Calu3 (cell line): Measurements from ENCODE around the gene USP3. TPM values are rescaled to one million over a fixed set of nuclear protein-coding genes. Genes with fewer than 3 reads are reported as not detected.

ENCODE experiments used
- BruUV-seq: library from RNA; stranded (reverse); fragments of 400-500 nt; replicated peaks from 2 replicates; lab custom pipeline; 2021; lab: Mats Ljungman, UMichigan
- CTCF ChIA-PET: fragments of 300-600 bp; sonication (Branson Sonifier 250); formaldehyde crosslinking; loops from one replicate; lab custom pipeline; 2022; ENCODE audit warnings: antibody characterized with exemption; lab: Charles Lee
- DNase-seq: peaks from one replicate; pipeline ENCODE4 v3.0.0; 2022
- H3K27ac Mint-ChIP-seq: one replicate; pipeline ENCODE4 v1.8.0; 2022; ENCODE audit warnings: mixed read lengths; ENCODE audit not compliant: unreplicated experiment
- H3K27me3 Mint-ChIP-seq: one replicate; pipeline ENCODE4 v1.8.0; 2022; ENCODE audit warnings: mixed read lengths; ENCODE audit not compliant: unreplicated experiment
- H3K36me3 Mint-ChIP-seq: one replicate; pipeline ENCODE4 v1.8.0; 2022; ENCODE audit warnings: mild to moderate bottlenecking, moderate library complexity, mixed read lengths; ENCODE audit not compliant: insufficient read depth, unreplicated experiment
- H3K4me1 Mint-ChIP-seq: one replicate; pipeline ENCODE4 v1.8.0; 2022; ENCODE audit warnings: mild to moderate bottlenecking, low read depth, mixed read lengths; ENCODE audit not compliant: unreplicated experiment
- H3K4me3 Mint-ChIP-seq: one replicate; pipeline ENCODE4 v1.8.0; 2022; ENCODE audit warnings: mild to moderate bottlenecking, low read depth, moderate library complexity, mixed read lengths; ENCODE audit not compliant: unreplicated experiment
- H3K9me3 Mint-ChIP-seq: one replicate; pipeline ENCODE4 v1.8.0; 2022; ENCODE audit warnings: low read depth, mixed read lengths; ENCODE audit not compliant: unreplicated experiment
- CTCF ChIP-seq: fragments of 200-600 bp; IDR thresholded peaks from one replicate; pipeline ENCODE4 v1.8.0; 2022; ENCODE audit warnings: antibody characterized with exemption; ENCODE audit not compliant: unreplicated experiment
- intact Hi-C: fragments of 100-400 bp; cut with micrococcal nuclease; formaldehyde crosslinking; loops from one replicate; pipeline ENCODE4 v1.10.0; 2022; ENCODE audit not compliant: unreplicated experiment
- total RNA-seq: library from RNA; stranded (reverse); gene quantifications from 2 replicates; pipeline ENCODE4 v1.2.3, GENCODE V29; 2022

The USP3 gene
- total RNA-seq, 1 experiment from 2014 or later, result 80.8 TPM

DNA sequence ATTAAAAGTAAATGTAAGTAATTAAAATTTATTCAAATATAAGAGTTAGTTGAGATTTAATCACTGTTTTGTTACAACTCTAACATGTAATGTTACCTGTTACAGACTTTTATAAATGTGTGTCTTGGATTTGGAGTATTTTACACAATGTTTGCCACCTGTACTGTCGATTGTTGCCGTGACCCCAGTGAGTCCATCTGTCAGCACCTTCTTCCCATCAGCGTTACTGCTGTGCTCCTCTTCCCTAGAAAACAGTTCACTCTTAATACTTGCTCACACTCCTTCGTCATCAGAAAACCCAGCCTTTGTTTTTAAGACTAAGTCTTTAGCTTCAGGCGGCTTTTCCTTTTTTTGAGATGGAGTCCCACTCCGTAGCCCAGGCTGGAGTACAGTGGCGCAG lies 52.3 kb downstream of the USP3 start:
- H3K36me3 Mint-ChIP-seq, result peaks cover 47% of the 10 kb centered on the region
- no peak overlapping the region for H3K27ac Mint-ChIP-seq
- DNase-seq, result no peak
- H3K4me1 Mint-ChIP-seq, result peaks cover 23% of the 10 kb centered on the region
- BruUV-seq, result no TSS peak
- no peak overlapping the region for H3K4me3 Mint-ChIP-seq
- intact Hi-C loops, result loop anchor here (10.0 kb wide), 1 partner anchor 252 kb away; no protein-coding TSS in a partner anchor
- H3K9me3 Mint-ChIP-seq, result no peaks in the 10 kb centered on the region
- CTCF ChIA-PET, result no interaction called here
- no peak for TF ChIP-seq CTCF
- H3K27me3 Mint-ChIP-seq, result no peaks in the 10 kb centered on the region

- Mint-ChIP-seq H3K4me3 (no peak overlapping the region), H3K9me3 (no peaks in the 10 kb centered on the region), H3K36me3 (peaks cover 40% of the 10 kb centered on the region), H3K27me3 (no peaks in the 10 kb centered on the region), H3K4me1 (no peaks in the 10 kb centered on the region), H3K27ac (no peak overlapping the region)
- intact Hi-C loops, result loop anchor here (10.0 kb wide), 1 partner anchor 255 kb away; no protein-coding TSS in a partner anchor
- CTCF ChIA-PET, result no interaction called here
- BruUV-seq, result no TSS peak
- DNase-seq, result no peak
- TF ChIP-seq CTCF, result no peak
Measured at GRCh38 chr15:63559753-63560152, 55.4 kb downstream of the USP3 start.

GRCh38 chr15:63560741-63561448 lies 56.5 kb downstream of the USP3 start:
- no peak overlapping the region for H3K4me3 Mint-ChIP-seq
- no peaks in the 10 kb centered on the region for H3K9me3 Mint-ChIP-seq
- H3K27ac Mint-ChIP-seq, result no peak overlapping the region
- TF ChIP-seq CTCF, result no peak
- no peaks in the 10 kb centered on the region for H3K4me1 Mint-ChIP-seq
- intact Hi-C loops, result no loop called here
- no TSS peak for BruUV-seq
- H3K36me3 Mint-ChIP-seq, result peaks cover 31% of the 10 kb centered on the region
- no peak for DNase-seq
- H3K27me3 Mint-ChIP-seq, result no peaks in the 10 kb centered on the region
- CTCF ChIA-PET, result no interaction called here

DNA sequence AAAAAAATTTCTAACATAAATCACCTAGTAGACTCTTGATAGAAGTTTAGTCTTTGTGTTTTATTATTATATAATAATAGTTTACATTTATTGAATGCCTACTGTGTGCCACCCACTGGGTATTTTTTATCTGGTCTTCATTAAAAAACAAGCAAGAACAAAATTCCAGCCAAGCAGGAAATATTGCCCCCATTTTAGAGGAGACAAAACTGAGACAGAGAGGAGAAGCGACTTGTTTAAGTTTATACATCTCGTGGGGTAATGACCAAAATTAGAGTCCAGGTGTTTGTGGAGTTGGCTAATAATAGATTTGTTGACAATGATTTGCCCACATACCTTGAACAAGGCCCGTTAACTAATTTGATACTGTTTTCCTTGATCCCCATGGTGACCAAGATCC lies 59.7 kb downstream of the USP3 start:
- DNase-seq, result no peak
- H3K4me3 Mint-ChIP-seq, result no peak overlapping the region
- H3K9me3 Mint-ChIP-seq, result no peaks in the 10 kb centered on the region
- H3K27ac Mint-ChIP-seq, result no peak overlapping the region
- no peaks in the 10 kb centered on the region for H3K27me3 Mint-ChIP-seq
- H3K36me3 Mint-ChIP-seq, result peaks cover 35% of the 10 kb centered on the region
- intact Hi-C loops, result no loop called here
- TF ChIP-seq CTCF, result no peak
- CTCF ChIA-PET, result no interaction called here
- BruUV-seq, result no TSS peak
- H3K4me1 Mint-ChIP-seq, result no peaks in the 10 kb centered on the region
